ENCODE results near the gene SLX4IP. TPM values are rescaled to one million over a fixed set of nuclear protein-coding genes. Genes with fewer than 3 reads are reported as not detected.

SLX4IP gene
- polyA plus RNA-seq, 12 donors, result 3.6 to 8.8 (median 5.2) TPM; not detected in 1

DNA sequence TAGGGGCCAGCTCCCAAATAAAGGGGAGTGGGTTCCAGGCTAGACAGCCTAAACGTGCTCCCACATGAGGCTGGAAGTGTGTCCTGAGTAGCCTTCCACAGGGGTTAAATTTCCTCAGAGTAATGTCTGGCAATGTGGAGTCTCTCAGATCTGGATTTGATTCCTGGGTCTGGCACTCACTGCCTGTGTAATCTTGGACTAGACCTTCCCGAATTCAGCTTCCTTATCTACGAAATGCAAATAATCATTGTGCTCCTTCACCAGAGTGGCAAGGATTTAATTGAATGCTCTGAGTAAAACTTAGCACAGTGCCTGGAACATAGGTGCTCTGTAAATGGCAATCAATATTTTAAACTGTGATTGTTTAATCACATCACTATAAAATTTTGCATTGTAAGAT is 114.4 kb downstream of the SLX4IP start:
- no peak for DNase-seq

DNA sequence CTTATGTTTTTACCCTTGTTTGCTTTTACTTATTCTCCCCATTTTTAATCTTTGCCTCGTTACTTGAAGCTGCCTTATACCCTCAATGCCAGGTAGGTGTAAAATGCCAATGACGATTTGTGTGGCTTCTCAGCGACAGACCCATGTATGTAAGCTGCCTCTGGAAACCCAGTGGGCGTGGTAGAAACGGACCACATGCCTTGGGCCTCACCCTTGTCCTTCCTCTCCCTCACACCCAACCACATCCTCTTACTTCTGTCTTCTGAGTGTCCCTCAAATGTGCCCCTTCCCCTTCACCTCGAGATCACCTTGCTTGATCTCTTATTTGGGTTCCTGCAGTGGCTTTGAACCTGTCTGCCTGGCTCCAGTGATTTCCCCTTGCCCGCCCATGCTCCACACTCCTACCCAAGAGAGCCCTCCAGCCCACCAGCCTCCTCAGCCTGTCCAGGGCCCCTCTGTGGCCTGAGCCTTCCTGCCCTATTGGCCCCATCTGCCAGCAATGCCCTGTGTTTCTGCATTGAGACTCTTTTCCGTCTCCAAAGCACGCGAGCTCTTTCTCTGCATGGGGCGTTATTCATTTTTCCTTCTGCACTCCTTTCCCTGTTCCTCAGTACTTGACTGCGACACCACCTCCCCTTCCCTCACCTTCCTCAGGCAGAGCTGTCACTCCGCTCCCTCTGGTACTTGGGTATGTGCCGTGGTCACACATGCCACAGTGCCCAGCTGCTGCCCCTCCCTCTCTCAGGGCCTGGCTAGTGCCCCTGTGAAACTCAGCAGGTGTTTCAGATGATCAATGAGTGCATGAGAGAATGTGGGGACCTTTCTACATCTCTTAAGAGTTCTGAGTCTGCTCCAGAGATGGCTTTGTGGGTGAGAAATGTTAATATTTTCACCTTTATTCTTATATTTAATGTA is 115.4 kb downstream of the SLX4IP start:
- no peak for DNase-seq

GRCh38 chr20:10551732-10552724 is 116.9 kb downstream of the SLX4IP start:
- no peak for DNase-seq

DNA sequence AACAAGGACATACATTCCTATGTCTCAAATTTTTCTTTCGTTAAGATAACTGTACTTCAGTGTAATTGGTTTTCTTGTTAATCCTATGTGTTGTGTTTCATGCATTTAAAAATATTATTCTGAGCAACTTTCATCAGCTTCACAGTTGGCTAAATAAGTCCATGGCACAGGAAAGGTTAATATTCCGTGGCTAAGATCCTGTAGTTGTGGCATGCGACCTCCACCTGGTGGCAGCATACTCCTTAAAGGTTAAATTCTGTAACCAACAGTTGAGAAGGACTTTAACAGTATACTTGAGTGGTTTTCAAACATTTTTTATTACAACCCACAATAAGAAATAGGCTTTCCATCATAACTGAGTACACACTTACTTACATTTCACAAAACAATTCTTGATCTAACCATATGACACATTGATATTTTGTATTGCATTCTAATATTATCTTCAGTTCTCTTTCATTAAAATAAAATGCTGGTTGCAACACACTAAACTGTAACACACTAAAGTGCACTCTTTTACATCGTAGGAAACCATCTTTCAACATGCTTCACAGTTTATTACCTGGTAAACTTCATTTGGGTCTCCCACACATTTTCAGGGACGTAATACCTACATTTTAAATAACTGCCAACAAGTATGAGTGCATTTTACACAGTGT is 118.3 kb downstream of the SLX4IP start:
- DNase-seq, result peak; percentile 60

- DNase-seq, result no peak
Observed at GRCh38 chr20:10554285-10554684, 119.2 kb downstream of the SLX4IP start.

GRCh38 chr20:10555393-10555792 is 120.3 kb downstream of the SLX4IP start:
- no peak for DNase-seq

DNA sequence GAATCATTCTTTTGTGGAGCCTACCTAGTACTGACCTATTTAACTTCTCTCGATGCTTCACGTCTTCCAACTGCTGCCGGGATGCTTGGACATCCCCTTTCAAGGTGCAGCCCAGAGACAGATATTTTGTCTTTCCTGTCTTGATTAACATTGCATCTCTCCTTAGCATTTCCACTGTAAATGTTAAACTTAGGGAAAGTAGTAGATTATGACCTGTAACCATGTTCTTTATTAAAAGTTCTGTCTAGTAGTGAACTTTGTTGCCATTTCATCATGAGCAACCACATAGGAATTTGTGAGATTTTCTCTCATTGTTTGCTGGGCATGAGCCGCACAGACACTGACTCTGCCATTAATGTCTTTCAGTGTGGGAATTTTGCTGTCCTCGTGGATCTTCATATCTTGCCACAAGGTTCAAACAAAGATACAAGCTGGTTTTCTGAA is 120.8 kb downstream of the SLX4IP start:
- no peak for DNase-seq

- DNase-seq, result no peak
Observed at GRCh38 chr20:10556519-10557083, 121.5 kb downstream of the SLX4IP start.

GRCh38 chr20:10557685-10558084 is 122.6 kb downstream of the SLX4IP start:
- DNase-seq, result no peak

DNA sequence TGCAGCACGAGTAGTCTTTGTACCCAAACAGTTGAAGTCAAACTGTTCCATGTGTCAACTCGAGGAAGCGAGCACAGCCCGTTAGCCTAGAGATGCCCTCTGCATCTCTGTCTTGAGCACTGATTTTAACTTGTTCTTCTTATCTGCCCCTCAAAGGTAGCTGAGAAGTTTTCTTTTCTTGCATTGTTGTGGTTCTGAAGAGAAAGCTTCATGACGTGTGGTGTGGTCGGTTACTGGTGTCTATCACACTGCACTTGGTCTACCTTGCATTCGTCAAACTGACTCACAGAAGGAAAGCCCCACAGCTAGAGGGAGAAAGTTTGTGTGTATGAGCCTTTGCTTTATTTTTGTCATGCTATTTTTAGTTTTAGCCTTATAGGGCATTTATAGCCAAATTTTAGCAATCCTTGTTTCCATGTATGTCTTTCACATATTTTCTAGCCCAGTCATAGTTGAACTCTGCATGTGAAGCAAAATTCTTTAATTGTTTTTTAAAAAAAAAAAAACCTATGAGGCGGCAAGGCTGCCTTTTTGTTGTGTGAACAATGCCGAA is 123.6 kb downstream of the SLX4IP start:
- DNase-seq, result no peak

- no peak for DNase-seq
Observed at GRCh38 chr20:10559266-10559665, 124.2 kb downstream of the SLX4IP start.

DNA sequence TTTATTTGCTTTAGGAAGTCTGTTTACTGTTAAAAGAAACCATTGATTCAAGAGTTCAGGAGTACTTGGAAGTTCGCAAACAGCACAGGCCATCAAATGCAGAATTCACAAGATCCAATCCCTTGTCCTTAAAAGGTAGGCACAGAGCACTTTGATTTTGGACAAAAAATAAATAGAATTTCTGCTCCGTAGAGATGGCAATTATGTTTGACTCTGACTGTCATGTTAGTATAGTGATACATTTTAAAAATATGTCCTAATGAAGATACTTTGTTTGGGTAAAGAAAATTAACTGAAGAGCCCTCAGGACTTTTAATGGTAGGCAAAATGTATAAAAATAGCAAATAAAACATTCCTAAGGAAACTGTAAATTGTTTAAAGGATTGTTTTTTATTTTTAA is 125.6 kb downstream of the SLX4IP start:
- no peak for DNase-seq

GRCh38 chr20:10561302-10561701 is 126.2 kb downstream of the SLX4IP start:
- no peak for DNase-seq

DNA sequence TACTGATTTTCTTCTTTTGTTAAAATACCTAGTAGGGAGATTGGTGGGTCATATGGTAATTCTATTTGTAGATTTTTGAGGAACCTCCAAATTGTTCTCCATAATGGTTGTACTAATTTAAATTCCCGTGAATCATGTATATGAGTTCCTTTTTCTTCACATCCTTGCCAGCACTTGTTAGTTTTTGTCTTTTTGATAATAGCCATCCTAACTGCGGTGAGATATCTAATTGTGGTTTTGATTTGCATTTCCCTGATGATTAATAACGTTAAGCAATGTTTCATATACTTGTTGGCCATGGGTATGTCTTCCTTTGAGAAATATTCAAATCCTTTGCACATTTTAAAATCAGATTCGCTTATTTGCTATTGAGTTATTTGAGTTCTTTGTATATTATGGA is 127.8 kb downstream of the SLX4IP start:
- no peak for DNase-seq

DNA sequence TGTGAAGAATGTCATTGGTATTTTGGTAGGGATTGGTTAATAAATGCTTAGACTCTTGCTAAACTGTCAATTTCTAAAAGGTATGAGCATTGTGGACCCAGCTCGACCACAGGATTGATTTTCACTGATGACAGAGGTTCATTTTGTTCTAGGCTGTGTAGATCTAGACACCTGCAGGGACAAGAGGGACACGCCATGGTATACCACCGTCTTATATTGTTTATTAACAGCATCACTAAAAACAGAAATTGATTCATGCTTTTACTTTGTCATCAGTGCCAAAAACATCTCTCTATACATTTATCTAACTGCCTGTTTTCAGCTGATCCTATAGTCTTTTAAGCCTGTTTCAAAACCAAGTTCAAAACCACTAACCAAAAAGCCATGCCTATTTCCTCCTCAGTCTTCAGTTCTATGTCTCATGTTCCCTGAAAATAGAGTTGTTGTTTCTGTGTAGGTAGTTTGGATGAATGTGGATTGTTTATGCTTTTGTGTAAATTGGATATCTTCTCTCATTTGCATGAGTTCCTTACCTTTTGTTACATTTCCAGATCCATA is 128.9 kb downstream of the SLX4IP start:
- no peak for DNase-seq

GRCh38 chr20:10565191-10565921 is 130.3 kb downstream of the SLX4IP start:
- DNase-seq, result no peak

DNA sequence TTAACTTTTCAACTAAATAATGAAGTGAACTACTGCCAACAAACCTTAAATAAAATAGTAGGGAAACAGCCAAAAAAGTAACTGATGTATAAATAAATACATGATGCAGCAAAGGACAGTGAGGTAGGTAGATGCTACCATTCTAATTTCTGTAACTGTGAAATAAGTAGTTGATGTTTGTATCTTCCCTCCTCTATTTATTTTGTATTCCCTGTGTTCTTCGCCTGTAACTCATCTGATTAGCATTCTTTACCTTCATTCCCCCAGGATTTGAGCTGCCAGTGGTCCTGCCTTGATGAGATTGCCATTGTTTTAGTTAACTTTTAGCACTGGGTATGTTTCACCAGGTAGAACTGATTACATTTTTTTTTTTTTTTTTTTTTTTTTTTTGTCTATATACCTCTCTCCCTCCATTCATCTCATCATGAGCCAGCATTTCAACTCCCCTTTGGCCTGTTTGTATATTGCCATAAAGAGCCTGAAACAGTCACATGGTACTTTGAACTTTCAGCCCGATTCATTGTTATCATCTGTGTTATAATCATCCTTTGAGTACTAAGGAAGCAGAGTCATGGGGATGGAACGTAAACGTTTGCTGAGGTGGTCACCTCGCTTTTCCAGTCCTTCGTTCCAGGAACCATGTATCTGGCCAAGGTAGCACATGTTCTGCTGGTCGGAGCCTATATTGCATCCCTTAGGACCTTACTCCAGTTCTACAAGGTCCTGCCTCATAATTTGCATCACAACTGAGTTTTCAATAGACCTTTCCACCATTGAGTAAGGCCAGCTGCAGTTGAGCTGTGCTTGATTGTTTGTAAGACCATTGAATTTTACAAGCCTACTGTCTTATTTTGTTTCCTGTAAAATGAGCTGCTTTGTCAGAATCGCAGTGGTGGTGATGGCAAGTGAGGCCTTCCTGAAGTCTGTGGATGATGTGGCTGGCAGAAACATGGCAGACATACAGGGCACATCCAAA is 131.1 kb downstream of the SLX4IP start:
- no peak for DNase-seq

- DNase-seq, result no peak
Observed at GRCh38 chr20:10568032-10568431, 132.9 kb downstream of the SLX4IP start.

GRCh38 chr20:10571313-10571815 is 136.3 kb downstream of the SLX4IP start:
- no peak for DNase-seq

Data from muscle of arm (tissue), 12 donors.